GM19023 (cell line): Measurements from ENCODE around the gene GPC4.

Experiments used
- ATAC-seq: cut with Tn5 transposase; IDR thresholded peaks from one replicate; pipeline ENCODE4 v1.9.1; 2021; ENCODE audit warnings: mild to moderate bottlenecking, moderate library complexity; ENCODE audit not compliant: unreplicated experiment

GPC4 gene

GRCh38 chrX:133412246-133412645 is 3.0 kb downstream of the GPC4 start:
- no peak for ATAC-seq

GRCh38 chrX:133410550-133410949 is 4.7 kb downstream of the GPC4 start:
- ATAC-seq = no peak

- ATAC-seq = no peak
Observed at GRCh38 chrX:133405498-133406185, 9.6 kb downstream of the GPC4 start.

- ATAC-seq = no peak
Observed at GRCh38 chrX:133403984-133404383, 11.3 kb downstream of the GPC4 start.

GRCh38 chrX:133402830-133403625 is 12.3 kb downstream of the GPC4 start:
- no peak for ATAC-seq

GRCh38 chrX:133402042-133402453 is 13.2 kb downstream of the GPC4 start:
- ATAC-seq = no peak

GRCh38 chrX:133401536-133401935 is 13.8 kb downstream of the GPC4 start:
- no peak for ATAC-seq

GRCh38 chrX:133399411-133399810 is 15.9 kb downstream of the GPC4 start:
- ATAC-seq = no peak

GRCh38 chrX:133394765-133395164 is 20.5 kb downstream of the GPC4 start:
- no peak for ATAC-seq

- no peak for ATAC-seq
Observed at GRCh38 chrX:133392671-133393070, 22.6 kb downstream of the GPC4 start.

- ATAC-seq = no peak
Observed at GRCh38 chrX:133391111-133391510, 24.2 kb downstream of the GPC4 start.

GRCh38 chrX:133390676-133391075 is 24.6 kb downstream of the GPC4 start:
- no peak for ATAC-seq

GRCh38 chrX:133389975-133390374 is 25.3 kb downstream of the GPC4 start:
- no peak for ATAC-seq

- no peak for ATAC-seq
Observed at GRCh38 chrX:133384454-133384853, 30.8 kb downstream of the GPC4 start.

- ATAC-seq = peak; percentile 54
Observed at GRCh38 chrX:133380711-133381619, 34.3 kb downstream of the GPC4 start.

GRCh38 chrX:133376422-133376821 is 38.9 kb downstream of the GPC4 start:
- no peak for ATAC-seq

GRCh38 chrX:133375615-133376340 is 39.5 kb downstream of the GPC4 start:
- no peak for ATAC-seq

- ATAC-seq = no peak
Observed at GRCh38 chrX:133374874-133375387, 40.4 kb downstream of the GPC4 start.

GRCh38 chrX:133373386-133374079 is 41.8 kb downstream of the GPC4 start:
- ATAC-seq = no peak
